Measurements from ENCODE around the gene GALNT7.

DNA sequence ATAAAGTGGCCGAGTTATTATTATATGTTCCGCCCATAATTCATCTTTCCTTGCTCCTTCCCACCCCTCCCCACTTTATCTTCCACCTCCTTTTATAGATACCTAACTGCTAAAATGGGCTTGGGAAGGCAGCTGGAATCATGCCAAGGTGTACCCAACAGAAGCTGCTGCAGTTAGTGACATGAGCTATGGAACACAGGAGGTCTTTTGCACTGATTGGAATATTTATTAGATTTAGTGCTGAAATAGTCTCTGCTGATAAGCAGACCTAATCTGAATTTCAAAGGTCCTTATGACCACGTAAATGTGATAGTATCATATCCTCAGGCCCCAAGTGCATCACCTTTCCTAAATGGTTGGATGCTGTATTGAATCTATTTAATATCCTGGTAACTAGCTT is 100.7 kb downstream of the GALNT7 start:
- TF ChIP-seq CTCF (IDR thresholded peaks at IDR 0.05; ENCODE audit: low read depth, low read length), result no peak
- no peak for TF ChIP-seq POLR2A (IDR thresholded peaks at IDR 0.05; ENCODE audit: extremely low read depth, insufficient read length)
